K562 treated with DMSO at 1 percent for 4 hours (cell line): ENCODE measurements around the gene MORF4L1. TPM values are rescaled to one million over a fixed set of nuclear protein-coding genes. Genes with fewer than 3 reads are reported as not detected.

ENCODE experiments used
- total RNA-seq: library from RNA; unstranded; fragments of 300-600 nt; gene quantifications from 2 replicates; pipeline ENCODE4 v1.2.3, GENCODE V29; 2022; ENCODE audit not compliant: insufficient read depth

The MORF4L1 gene
- 202 and 219 TPM in 2 replicates for total RNA-seq

GRCh38 chr15:78872155-78872971 lies at the start of gene MORF4L1:
TSS of gene MORF4L1 (plus strand) at chr15:78872890. CDS start at chr15:78873018, 128 bp downstream.

GRCh38 chr15:78944669-78945407 lies 72.1 kb downstream of the MORF4L1 start, which contains the start of gene CTSH:
TSS of gene CTSH (minus strand) at chr15:78945046. CDS start at chr15:78944981, 65 bp downstream.

Other genes with a start within 250 kb of the MORF4L1 start
- not detected in 2 replicates for gene CHRNB4, start 231.7 kb upstream of the MORF4L1 start, total RNA-seq
- not detected in 2 replicates for gene ADAMTS7, start 61.4 kb upstream of the MORF4L1 start, total RNA-seq
- 129 and 147 TPM in 2 replicates for gene CTSH, start 72.2 kb downstream of the MORF4L1 start, total RNA-seq
- gene RASGRF1, start 217.9 kb downstream of the MORF4L1 start, total RNA-seq, result not detected in 2 replicates